Hepatic stellate cell (primary cell): ENCODE measurements around the gene CD7.
"Not testable (repeated sequence)": the region's sequence is repeated elsewhere in the genome, so short reads cannot be mapped to it uniquely, and the experiment has no call there.

ENCODE experiments used
- DNase-seq: peaks from one replicate; pipeline ENCODE4 v3.0.0; 2011; ENCODE audit warnings: low spot score

The CD7 gene

GRCh38 chr17:82317394-82318168 lies at the start of gene CD7:
CD7 (minus strand) TSS chr17:82317608; CDS start chr17:82317495, 113 bp downstream.
- no peak for DNase-seq

GRCh38 chr17:82366749-82367148 lies 49.3 kb upstream of the CD7 start:
- no peak for DNase-seq

GRCh38 chr17:82365606-82366295 lies 48.3 kb upstream of the CD7 start:
- DNase-seq, result no peak

GRCh38 chr17:82361885-82362633 lies 44.7 kb upstream of the CD7 start:
- no peak for DNase-seq

- not testable (repeated sequence) for DNase-seq
Observed at GRCh38 chr17:82359451-82360074, 42.2 kb upstream of the CD7 start.

- no peak for DNase-seq
Observed at GRCh38 chr17:82358465-82359350, 41.3 kb upstream of the CD7 start, which contains the start of gene TEX19. TEX19 (plus strand) TSS chr17:82359247; CDS start chr17:82362151, 2,904 bp downstream.

- no peak for DNase-seq
Observed at GRCh38 chr17:82357394-82357793, 40.0 kb upstream of the CD7 start.

GRCh38 chr17:82356845-82357355 lies 39.5 kb upstream of the CD7 start:
- no peak for DNase-seq

- peak; percentile 73 for DNase-seq
Observed at GRCh38 chr17:82355770-82356427, 38.5 kb upstream of the CD7 start.

GRCh38 chr17:82354804-82355308 lies 37.4 kb upstream of the CD7 start:
- DNase-seq, result no peak

GRCh38 chr17:82353484-82353883 lies 36.1 kb upstream of the CD7 start:
- DNase-seq, result no peak

GRCh38 chr17:82351713-82352488 lies 34.5 kb upstream of the CD7 start:
- DNase-seq, result peak; percentile 94

- no peak for DNase-seq
Observed at GRCh38 chr17:82351254-82351712, 33.9 kb upstream of the CD7 start.

- DNase-seq, result no peak
Observed at GRCh38 chr17:82350182-82351030, 33.0 kb upstream of the CD7 start.

GRCh38 chr17:82349287-82349701 lies 31.9 kb upstream of the CD7 start:
- no peak for DNase-seq

GRCh38 chr17:82348866-82349265 lies 31.5 kb upstream of the CD7 start:
- DNase-seq, result no peak

GRCh38 chr17:82348434-82348833 lies 31.0 kb upstream of the CD7 start:
- DNase-seq, result no peak

GRCh38 chr17:82347994-82348393 lies 30.6 kb upstream of the CD7 start:
- not testable (repeated sequence) for DNase-seq
